WERI-Rb-1 (cell line): ENCODE measurements around the gene SHE.

Source experiments
- DNase-seq: peaks from one replicate; pipeline ENCODE4 v3.0.0-alpha.2; 2020
- H3K27ac ChIP-seq: fragments of 250-450 bp; sonication (Bioruptor Pico); 2 replicates; pipeline ENCODE4 v1.5.1; 2020; ENCODE audit warnings: mild to moderate bottlenecking, moderate library complexity
- H3K27me3 ChIP-seq: fragments of 250-450 bp; sonication (Bioruptor Pico); 2 replicates; pipeline ENCODE4 v1.5.1; 2021; ENCODE audit warnings: mild to moderate bottlenecking, low read depth, moderate library complexity; ENCODE audit not compliant: insufficient read depth, severe bottlenecking
- H3K36me3 ChIP-seq: fragments of 250-450 bp; sonication (Bioruptor Pico); 2 replicates; pipeline ENCODE4 v1.5.1; 2020; ENCODE audit warnings: mild to moderate bottlenecking, moderate library complexity
- H3K4me3 ChIP-seq: 2 replicates; pipeline ENCODE4 v1.5.1; 2011; ENCODE audit warnings: low read depth, mild to moderate bottlenecking, control low read depth, low read length
- H3K9me3 ChIP-seq: fragments of 250-450 bp; sonication (Bioruptor Pico); 2 replicates; pipeline ENCODE4 v1.5.1; 2021; ENCODE audit warnings: mild to moderate bottlenecking, moderate library complexity; ENCODE audit not compliant: severe bottlenecking
- TF ChIP-seq, protein P1 (sequence below): IDR thresholded peaks from 2 replicates; pipeline ENCODE4 v1.5.1; 2011; ENCODE audit warnings: low read depth, mild to moderate bottlenecking, control low read depth, inconsistent platforms, low read length

Gene SHE

DNA sequence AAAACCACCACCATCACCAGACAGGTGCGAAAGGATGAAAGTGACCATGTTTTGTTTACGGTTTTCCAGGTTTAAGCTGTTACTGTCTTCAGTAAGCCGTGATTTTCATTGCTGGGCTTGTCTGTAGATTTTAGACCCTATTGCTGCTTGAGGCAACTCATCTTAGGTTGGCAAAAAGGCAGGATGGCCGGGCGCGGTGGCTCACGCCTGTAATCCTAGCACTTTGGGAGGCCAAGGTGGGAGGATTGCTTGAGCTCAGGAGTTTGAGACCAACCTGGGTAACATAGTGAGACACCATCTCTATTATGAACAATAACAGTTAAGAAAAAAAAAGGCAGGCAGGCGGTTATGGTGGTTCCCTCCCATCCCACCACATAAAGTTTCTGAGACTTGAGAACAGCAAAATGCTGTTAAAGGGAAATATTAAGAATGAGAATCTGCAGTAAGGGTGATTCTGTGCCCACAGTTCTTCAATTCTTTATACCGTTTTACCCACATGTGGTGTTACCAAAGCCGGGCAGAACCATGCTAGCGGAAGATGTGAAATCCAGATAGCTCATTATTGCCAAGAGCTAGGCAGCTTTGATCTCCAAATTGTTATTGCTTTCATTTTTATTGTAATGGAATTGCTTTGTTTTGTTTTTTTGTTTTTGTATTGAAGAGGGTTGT, 34.6 kb downstream of the SHE start:
- peaks cover 100% of the 10 kb centered on the region for H3K27me3 ChIP-seq
- H3K4me3 ChIP-seq, result no peak overlapping the region
- TF ChIP-seq, protein P1, sequence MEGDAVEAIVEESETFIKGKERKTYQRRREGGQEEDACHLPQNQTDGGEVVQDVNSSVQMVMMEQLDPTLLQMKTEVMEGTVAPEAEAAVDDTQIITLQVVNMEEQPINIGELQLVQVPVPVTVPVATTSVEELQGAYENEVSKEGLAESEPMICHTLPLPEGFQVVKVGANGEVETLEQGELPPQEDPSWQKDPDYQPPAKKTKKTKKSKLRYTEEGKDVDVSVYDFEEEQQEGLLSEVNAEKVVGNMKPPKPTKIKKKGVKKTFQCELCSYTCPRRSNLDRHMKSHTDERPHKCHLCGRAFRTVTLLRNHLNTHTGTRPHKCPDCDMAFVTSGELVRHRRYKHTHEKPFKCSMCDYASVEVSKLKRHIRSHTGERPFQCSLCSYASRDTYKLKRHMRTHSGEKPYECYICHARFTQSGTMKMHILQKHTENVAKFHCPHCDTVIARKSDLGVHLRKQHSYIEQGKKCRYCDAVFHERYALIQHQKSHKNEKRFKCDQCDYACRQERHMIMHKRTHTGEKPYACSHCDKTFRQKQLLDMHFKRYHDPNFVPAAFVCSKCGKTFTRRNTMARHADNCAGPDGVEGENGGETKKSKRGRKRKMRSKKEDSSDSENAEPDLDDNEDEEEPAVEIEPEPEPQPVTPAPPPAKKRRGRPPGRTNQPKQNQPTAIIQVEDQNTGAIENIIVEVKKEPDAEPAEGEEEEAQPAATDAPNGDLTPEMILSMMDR, result no peak
- no peak overlapping the region for H3K27ac ChIP-seq
- peaks cover 12% of the 10 kb centered on the region for H3K9me3 ChIP-seq
- no peaks in the 10 kb centered on the region for H3K36me3 ChIP-seq
- no peak for DNase-seq

DNA sequence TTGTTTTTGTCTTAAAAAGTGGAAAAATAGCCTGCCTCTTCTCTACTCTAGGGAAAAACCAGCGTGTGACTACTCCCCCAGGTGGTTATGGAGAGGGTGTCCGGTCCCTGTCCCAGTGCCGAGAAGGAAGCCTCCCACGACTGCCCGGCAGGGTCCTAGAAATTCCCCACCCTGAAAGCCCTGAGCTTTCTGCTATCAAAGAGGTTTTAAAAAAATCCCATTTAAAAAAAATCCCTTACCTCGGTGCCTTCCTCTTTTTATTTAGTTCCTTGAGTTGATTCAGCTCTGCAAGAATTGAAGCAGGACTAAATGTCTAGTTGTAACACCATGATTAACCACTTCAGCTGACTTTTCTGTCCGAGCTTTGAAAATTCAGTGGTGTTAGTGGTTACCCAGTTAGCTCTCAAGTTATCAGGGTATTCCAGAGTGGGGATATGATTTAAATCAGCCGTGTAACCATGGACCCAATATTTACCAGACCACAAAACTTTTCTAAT, 35.2 kb downstream of the SHE start:
- no peaks in the 10 kb centered on the region for H3K36me3 ChIP-seq
- peak; percentile 42 for DNase-seq

DNA sequence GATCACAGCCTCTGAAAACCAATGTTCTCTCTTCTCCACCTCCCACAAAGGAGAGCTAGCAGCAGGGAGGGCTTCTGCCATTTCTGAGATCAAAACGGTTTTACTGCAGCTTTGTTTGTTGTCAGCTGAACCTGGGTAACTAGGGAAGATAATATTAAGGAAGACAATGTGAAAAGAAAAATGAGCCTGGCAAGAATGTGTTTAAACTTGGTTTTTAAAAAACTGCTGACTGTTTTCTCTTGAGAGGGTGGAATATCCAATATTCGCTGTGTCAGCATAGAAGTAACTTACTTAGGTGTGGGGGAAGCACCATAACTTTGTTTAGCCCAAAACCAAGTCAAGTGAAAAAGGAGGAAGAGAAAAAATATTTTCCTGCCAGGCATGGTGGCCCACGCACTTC, 36.0 kb downstream of the SHE start:
- H3K27me3 ChIP-seq, result peaks cover 100% of the 10 kb centered on the region
- no peak for DNase-seq
- TF ChIP-seq, protein P1, result no peak
- peaks cover 14% of the 10 kb centered on the region for H3K9me3 ChIP-seq
- no peak overlapping the region for H3K4me3 ChIP-seq
- no peak overlapping the region for H3K27ac ChIP-seq
- no peaks in the 10 kb centered on the region for H3K36me3 ChIP-seq

More for the DNA sequence above, 35.2 kb downstream of the SHE start:
- TF ChIP-seq, protein P1, result peak; percentile 71
- Histone ChIP-seq H3K27me3 (peaks cover 100% of the 10 kb centered on the region), H3K27ac (no peak overlapping the region), H3K4me3 (no peak overlapping the region), H3K9me3 (peaks cover 14% of the 10 kb centered on the region)

DNA sequence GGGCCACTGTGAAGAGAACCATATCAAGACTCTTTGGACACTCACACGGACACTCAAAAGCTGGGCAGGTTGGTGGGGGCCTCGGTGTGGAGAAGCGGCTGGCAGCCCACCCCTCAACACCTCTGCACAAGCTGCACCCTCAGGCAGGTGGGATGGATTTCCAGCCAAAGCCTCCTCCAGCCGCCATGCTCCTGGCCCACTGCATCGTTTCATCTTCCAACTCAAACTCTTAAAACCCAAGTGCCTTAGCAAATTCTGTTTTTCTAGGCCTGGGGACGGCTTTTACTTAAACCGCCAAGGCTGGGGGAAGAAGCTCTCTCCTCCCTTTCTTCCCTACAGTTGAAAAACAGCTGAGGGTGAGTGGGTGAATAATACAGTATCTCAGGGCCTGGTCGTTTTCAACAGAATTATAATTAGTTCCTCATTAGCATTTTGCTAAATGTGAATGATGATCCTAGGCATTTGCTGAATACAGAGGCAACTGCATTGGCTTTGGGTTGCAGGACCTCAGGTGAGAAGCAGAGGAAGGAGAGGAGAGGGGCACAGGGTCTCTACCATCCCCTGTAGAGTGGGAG, 36.5 kb downstream of the SHE start:
- H3K4me3 ChIP-seq, result no peak overlapping the region
- H3K36me3 ChIP-seq, result no peaks in the 10 kb centered on the region
- H3K27ac ChIP-seq, result no peak overlapping the region
- peaks cover 100% of the 10 kb centered on the region for H3K27me3 ChIP-seq
- no peak for DNase-seq
- peaks cover 14% of the 10 kb centered on the region for H3K9me3 ChIP-seq
- TF ChIP-seq, protein P1, result no peak

DNA sequence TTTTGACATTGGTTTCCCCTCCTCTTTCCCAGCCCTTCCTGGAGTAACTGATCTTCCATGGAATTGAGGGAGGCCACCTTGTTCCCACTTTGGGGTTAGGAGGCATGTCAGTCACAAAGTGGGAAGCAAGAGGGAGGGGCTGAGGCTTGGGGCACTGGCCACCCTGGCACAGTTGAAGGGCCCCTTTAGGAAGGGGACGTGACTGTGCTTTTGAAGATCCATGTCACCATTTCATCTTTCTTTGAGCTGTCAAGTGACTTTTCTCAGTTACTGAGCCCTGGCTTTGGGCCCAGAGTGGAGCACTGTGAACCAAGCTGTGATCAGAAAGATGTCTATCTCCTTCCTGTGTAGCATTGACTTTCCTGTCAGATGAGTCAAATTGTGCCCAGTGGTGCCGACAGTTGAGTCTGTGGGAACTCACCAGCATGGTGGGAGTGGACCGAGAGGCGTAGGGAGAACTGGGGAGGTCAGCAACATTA, 38.7 kb downstream of the SHE start:
- no peaks in the 10 kb centered on the region for H3K36me3 ChIP-seq
- no peak overlapping the region for H3K4me3 ChIP-seq
- H3K27ac ChIP-seq, result no peak overlapping the region
- TF ChIP-seq, protein P1, result no peak
- H3K9me3 ChIP-seq, result peaks cover 16% of the 10 kb centered on the region
- DNase-seq, result no peak
- H3K27me3 ChIP-seq, result peaks cover 100% of the 10 kb centered on the region
